NOMO-1 (cell line): ENCODE data around the gene PLEKHA5.
"Not testable (repeated sequence)": the region's sequence is repeated elsewhere in the genome, so short reads cannot be mapped to it uniquely, and the experiment has no call there.

Experiments used
- DNase-seq, 2 experiments: peaks; one replicate each; lab custom pipeline; 2025; ENCODE audit not compliant: unreplicated experiment in 2 of 2; lab: John Stamatoyannopoulos, UW

PLEKHA5 gene

DNA sequence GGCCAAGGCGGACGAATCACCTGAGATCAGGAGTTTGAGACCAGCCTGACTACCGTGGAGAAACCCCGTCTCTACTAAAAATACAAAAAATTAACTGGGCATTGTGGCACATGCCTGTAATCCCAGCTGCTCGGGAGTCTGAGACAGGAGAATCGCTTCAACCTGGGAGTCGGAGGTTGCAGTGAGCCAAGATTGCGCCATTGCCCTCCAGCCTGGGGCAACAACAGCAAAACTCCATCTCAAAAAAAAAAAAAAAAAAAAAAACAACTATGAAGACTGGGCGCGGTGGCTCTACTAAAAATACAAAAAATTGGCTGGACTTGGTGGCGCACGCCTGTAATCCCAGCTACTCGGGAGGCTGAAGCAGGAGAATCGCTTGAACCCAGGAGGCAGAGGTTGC lies 176.1 kb downstream of the PLEKHA5 start:
- not testable (repeated sequence) for DNase-seq

DNA sequence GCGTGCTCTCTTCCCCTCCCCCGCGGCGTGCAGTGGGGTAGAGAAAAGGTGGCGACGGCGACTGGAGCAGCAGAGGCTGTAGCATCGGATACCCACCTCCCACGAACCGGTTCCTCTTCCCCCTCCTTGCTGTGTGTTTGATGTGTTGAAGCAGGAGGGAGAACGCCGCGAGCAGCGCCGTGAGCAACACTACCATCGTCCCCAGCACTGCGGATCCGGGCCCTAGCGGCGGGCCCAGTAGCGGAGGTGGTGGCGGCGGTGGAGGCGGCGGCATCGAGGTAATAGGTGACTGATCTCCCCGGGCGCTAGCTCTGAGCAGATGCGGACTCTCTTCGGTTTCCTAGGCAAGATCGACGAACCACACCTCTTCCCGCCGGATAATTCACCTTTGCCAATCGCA lies 176.8 kb downstream of the PLEKHA5 start:
- no peak for DNase-seq

DNA sequence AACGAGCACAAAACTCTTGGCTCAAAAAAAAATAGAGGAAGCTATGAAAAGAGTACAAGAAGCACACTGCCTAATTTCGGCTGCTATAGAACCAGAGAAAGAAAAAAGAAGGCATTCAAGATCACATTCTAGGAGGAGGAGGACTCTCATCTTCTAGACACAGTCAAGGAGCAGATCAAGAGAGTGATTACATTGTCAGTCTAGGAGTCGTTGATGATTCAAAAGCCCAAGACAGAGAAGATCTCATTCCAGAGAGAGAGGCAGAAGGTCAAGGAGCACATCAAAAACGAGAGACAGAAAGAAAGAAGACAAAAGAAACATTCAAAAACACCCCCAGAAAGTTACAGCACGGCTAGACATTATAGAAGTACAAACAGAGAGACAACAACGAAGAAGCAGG lies 177.9 kb downstream of the PLEKHA5 start:
- DNase-seq, result no peak

DNA sequence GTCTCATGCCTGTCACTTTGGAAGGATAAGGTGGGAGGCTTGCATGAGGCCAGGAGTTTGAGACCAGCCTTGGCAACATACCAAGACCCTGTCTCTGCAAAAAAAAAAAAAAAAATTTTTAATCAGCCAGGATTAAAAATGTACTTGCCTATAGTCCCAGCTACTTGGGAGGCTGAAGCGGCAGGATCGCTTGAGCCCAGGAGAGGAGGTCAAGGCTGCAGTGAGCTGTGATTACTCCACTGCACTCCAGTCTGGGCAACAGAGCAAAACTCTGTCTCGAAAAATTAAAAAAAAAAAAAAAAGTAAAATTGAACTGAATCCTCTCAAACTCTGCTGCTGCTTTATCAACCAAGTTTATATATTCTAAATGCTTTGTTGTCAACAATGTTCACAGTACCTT lies 181.6 kb downstream of the PLEKHA5 start:
- DNase-seq, result no peak

DNA sequence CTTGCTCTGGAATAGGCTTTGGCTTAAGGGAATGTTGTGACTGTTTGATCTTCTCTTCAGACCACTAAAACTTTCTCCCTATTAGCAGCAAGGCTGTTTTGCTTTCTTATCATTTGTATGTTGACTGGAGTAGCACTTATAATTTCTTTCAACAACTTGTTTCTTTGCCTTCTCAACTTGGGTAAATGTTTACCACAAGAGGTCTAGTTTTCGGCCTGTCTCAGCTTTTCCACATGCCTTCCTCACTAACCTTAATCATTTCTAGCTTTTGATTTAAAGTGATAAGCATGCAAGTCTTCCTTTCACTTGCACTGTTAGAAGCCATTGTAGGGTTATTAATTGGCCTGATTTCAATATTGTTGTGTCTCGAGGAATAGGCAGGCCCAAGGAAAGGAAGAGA lies 183.1 kb downstream of the PLEKHA5 start:
- no peak for DNase-seq

DNA sequence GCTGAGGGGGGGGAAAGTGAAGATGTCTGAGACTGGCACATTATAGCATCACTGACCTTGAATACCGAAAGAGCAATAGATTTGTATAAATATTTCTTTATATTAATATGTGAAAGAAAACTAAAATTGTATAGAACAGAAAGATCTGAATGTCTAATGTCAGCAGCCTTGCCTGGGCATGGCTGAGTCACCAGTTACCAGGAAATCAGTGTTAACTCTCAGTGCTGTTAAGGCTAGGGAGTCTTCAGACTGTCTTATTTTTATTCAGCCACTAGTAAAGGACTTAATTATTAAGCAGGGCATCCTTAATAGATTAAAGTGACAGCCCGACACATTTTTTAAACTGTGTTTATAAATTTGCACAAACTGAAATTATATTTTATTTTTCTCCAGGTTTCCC lies 186.9 kb downstream of the PLEKHA5 start:
- DNase-seq, result no peak

DNA sequence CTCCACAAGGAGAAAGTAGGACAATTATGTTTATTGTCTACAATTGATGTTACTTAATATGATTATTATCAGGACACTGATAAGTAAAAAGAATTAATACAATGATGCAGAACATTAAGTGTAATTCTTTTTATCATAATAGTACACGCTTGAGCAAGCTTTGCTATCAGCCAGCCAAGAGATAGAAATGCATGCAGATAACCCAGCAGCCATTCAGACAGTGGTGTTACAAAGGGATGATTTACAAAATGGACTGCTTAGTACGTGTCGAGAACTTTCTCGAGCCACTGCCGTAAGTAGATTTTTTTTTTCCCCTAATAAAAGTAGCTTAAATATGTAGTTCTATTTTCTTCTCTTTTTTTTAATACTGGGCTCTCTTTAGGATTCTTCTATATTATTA lies 192.8 kb downstream of the PLEKHA5 start:
- DNase-seq, result no peak

DNA sequence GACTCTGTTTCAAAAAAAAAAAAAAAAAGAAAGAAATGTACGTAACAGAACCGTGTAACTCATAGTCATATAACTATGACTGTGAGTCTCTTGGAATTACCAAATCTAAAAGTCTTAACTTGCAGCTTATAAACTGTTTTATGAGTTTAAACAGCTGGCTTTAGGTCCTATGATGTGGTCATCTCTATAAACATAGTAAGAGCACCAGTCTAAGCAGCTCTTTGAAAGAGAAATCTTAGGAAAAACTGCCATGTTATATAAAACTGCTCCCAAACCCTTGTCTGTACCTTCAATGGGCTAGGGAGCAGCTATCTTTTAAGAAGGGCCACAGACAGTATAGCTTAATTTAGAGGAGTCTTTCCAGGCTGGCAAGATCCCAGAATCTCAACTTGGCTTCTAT lies 194.3 kb downstream of the PLEKHA5 start:
- DNase-seq, result no peak

DNA sequence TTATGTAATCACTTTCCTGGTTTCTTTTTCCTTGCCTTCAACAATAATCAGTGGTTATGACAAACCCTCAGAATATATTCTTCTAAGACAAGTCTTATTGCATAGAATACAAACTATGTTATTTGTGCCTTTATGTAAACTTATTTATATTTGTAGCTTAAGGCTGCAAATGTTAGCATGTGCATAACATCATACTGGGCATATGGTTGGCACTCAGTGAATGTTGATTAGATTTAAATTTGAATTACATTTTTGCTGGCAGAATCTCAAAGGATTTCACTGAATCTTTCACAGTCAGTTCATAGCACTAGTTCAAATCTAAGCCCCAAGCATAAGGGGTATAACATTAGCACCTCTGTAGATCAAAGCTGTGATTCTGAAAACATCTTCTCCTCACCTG lies 196.6 kb downstream of the PLEKHA5 start:
- DNase-seq, result no peak

DNA sequence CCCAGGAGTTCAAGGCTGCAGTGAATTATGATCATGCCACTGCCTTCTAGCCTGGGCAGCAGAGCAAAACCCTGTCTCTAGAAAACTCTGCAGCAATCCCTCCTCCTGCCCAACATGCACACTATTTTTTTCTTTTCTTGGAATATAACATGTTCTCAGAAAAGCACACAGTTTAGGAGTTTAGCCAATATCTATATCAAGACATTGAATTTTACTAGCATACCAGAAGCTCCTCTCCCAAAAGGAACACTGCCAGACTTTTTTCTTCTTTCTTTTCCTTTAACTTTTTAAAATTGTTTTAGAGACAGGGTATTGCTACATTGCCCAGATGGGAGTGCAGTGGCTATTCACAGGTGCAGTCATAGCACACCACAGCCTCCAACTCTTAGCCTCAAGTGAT lies 202.7 kb downstream of the PLEKHA5 start:
- no peak for DNase-seq

DNA sequence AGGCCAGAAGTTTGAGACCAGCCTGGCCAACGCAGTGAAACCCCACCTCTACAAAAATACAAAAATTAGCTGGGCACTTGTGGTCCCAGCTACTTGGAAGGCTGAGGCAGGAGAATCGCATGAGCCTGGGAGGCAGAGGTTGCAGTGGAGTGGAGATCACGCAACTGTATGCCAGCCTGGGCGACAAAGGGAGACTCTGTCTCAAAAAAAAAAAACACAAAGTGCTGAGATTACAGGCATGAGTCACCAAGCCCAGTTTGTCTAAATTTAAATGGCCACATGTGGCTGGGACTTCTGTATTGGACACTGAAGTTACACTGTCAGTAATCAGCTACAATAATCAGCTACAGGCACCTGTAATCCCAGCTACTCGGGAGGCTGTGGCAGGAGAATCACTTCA lies 208.9 kb downstream of the PLEKHA5 start:
- no peak for DNase-seq

DNA sequence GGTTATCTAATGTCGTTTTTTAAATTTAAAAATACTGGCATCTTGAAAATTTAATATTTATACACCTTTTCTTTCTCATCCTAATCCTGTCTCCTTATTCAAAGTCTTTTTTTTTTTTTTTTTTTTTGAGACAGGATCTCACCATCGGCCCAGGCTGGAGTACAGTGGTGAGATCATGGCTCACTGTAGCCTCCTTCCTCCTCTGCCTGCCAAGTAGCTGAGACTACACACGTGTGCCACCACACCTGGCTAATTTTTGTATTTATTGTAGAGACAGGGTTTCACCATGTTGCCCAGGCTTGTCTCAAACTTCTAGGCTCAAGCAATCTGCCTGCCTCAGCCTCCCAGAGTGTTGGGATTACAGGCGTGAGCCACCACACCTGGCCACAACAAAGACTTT lies 221.3 kb downstream of the PLEKHA5 start:
- not testable (repeated sequence) for DNase-seq

DNA sequence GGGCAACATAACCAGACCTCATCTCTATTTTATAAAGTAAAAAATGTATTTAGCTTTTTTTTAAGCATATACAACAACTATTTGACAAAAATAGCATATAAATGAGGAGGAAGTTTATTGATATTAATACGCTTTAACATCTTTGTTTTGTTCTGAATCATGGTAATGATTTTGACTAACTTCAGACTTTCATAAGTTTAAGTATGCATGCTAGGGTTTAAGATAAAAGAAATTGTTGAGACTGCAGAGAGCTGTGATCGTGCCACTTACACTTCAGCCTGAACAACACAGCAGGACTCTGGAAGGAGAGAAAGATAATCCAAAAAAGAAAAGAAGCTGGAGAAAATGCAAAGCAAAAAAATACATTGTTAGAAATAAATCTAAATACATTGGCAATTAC lies 221.8 kb downstream of the PLEKHA5 start:
- no peak for DNase-seq

DNA sequence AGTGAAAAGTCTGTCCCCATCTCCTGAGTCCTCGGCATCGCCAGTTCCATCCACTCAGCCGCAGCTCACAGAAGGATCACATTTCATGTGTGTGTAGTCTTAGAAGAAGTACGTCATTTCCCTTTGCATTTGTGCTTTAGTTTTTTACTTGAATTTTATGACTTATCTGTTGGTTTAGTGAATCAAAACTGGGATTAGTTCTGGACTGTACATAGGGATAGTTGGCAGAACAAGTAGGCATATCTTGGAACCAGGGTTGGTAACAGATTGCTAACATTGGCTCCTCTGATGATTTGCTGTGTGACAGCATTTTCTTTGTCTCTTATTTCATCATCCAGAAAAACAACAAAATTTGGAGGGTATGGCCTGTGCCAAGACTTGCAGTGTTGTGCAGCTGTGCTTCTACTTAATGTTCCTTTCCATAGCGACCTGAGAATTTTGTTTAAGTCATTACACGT lies 240.2 kb downstream of the PLEKHA5 start:
- no peak for DNase-seq

DNA sequence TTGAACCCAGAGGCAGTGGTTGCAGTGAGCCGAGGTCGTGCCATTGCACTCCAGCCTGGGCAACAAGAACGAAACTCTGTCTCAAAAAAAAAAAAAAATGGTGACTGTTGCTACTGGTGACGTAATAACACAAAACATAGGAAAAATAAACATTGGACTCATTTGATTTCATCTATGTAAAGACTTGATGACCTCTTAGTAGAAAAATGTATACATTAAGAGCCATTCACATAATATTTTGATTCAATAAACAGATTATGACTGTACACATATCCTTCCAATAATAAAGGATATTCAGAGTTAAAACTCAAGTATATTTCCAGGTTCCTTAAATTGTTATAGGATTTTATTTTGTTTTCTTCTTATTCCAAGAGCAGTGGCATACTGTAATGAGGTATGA lies 244.1 kb downstream of the PLEKHA5 start:
- DNase-seq, result no peak

DNA sequence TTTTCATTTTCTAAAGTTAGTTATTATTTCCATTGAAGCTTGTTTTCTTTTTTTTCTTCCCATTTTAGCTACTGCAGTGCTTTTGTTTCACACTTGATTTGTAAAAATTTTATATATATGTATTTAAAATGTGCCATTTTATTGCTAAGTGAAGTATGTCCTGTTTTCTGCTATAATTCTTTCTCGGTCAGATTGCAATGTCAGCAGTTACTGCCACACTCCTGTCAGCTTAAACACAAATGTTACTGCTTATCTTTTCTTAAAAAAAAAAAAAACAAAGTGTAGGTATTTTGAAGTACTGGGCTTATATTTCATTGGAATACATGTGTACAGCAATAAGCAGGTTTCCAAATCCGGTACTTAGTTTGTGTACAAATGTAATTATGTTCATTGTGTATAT lies 246.4 kb downstream of the PLEKHA5 start:
- DNase-seq, result no peak

DNA sequence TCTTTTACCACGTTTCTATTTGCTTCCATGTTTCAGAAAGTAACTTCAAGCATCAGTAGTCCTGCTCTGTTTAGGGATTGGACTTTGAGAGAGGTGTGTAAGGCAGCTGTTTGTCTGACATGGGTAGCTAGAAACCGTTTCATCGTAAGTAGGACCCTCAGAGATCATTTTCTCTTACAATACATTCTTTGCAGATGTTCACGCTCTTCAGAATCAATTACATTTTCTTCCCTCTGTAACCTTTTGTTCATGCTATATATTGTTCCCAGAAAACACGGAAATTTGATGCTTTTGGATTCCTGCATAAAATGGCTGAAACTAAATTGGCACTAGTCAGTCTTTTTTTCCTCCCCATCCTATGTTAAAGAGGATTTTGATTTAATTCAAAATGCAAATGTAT lies 247.2 kb downstream of the PLEKHA5 start:
- no peak for DNase-seq

DNA sequence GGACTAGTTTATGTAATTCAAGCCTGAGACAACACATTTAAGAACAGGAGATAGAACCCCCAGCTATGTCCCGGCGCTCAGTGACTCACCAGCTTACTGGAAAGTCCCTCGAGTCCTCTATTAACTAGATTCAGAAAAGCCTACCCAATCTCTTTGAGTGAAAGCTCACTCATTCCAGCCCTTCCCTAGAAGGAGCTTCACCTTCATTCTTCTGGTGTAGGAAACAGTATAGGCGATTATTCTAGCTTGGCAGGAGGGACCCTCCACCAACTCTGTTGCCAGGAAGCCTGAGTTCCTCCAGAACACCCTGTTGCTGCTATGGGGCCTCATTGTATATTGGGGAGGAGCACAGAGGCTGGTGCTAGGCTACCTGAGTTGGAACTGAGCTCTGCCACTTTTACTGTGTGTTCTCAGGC lies 252.6 kb downstream of the PLEKHA5 start:
- DNase-seq, result no peak

DNA sequence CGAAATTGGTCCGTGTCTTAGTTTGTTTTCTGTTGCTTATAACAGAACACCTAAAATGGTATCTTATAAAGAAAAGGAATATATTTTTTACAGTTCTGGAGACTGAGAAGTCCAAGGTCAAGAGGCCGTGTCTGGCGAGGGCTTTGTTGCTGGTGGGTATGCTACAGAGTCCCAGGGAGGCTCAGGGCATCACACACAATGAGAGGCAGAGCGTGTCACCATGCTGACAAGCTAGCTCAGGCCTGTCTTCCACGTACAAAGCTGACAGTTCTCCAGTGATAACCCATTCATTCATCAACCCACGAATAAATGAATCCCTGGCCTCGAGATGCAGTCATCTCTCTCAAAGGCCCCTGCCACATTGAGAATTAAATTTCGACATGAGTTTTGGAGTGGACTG lies 253.0 kb downstream of the PLEKHA5 start:
- no peak for DNase-seq

DNA sequence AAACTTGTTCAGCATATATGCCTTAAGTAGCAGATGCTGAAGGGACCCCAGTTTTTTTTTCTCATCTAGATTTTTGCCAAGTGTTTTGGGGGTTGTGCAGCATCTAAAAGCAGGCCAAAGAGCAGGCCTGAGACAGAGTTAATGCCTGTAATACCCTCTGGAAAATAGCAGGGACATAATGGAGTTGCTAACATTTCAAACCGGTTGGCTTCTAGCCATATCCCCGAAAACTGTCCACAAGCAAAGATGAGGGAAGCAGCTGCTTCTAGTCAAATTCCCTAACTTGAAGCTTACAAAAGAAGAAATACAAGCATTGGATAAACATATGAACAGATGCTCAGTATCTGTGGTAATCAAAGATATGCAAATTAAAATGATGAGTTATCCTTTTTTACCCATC lies 257.6 kb downstream of the PLEKHA5 start:
- no peak for DNase-seq

DNA sequence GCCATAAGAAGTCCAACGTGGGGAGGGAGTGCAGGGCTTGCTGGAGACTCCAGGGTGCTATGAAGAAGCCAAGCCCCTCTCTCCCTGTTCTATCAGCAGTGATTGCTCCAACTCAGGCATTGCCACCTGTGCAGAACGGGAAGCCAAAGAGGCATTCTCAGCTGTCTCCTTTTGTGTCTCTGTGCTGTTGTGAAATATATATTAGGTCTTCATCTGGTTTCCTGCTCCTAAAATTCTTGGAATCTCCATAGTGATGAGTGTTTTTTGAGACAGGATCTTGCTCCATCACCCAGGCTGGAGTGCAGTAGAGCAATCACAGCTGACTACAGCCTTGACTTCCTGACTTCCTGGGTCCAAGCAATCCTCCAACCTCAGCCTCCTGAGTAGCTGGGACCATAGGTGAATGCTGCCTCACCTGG lies 258.6 kb downstream of the PLEKHA5 start:
- DNase-seq, result no peak

DNA sequence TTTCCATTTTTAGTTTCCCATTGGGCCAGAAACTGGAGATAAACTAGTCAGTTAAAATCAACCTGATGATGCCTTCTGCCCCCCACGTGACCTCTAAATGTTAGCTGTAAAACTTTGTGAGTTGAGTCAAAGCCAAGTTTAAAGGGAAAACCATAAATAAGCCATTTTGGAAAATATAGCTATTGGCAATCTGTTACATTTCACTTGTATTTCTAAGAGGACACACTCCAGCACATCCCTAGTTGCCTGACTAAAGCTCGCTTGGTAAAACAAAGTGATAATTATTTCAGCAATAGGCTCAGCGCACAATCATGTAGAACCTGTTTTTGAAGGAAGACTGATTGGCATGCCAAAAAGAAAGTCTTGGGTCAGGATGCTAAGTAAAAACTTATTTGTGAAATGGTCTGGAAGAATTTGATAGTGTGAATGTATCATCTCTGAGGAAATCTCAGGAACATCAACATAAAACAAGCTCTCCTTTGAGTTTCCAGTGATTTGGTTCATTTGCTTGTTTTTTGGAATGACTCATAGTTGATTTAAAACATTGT lies 260.6 kb downstream of the PLEKHA5 start:
- no peak for DNase-seq

DNA sequence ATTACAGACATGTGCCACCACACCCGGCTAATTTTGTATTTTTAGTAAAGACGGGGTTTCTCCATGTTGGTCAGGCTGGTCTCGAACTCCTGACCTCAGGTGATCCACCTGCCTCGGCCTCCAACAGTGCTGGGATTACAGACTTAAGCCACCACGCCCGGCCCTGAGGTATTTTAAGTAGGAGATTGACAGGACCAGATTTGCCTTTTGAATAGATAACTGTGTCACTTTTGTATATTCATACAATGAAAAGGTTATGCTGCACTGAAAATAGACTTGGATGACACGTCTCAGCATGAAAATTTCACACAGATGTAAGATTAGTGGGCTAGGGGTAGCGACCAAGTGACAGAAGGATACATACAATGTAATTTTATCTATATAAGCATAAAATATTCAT lies 263.1 kb downstream of the PLEKHA5 start:
- DNase-seq, result not testable (repeated sequence)
